Neural cell (in vitro differentiated cells): ENCODE results near the gene MIF.

ENCODE experiments used
- CTCF ChIP-seq: fragments of 450-650 bp; IDR thresholded peaks from 2 replicates; pipeline ENCODE4 v1.5.1; 2014; ENCODE audit warnings: antibody characterized with exemption, mild to moderate bottlenecking, moderate library complexity; ENCODE audit not compliant: poor library complexity, severe bottlenecking
- EP300 ChIP-seq: fragments of 450-650 bp; conservative IDR thresholded peaks from 2 replicates; pipeline ENCODE4 v1.6.1; 2014; ENCODE audit warnings: antibody characterized with exemption, mild to moderate bottlenecking, moderate library complexity; ENCODE audit not compliant: poor library complexity, severe bottlenecking
- EZH2 ChIP-seq: fragments of 200-600, 300-800 bp; shearing (Covaris generic), sonication (generic); IDR thresholded peaks from 2 replicates; pipeline ENCODE4 v1.6.1; 2014; ENCODE audit warnings: antibody characterized with exemption, low read length, borderline replicate concordance, mild to moderate bottlenecking; ENCODE audit not compliant: insufficient read depth, poor library complexity, severe bottlenecking
- MXI1 ChIP-seq: fragments of 450-650 bp; conservative IDR thresholded peaks from 2 replicates; pipeline ENCODE4 v1.6.1; 2014; ENCODE audit warnings: antibody characterized with exemption, mild to moderate bottlenecking; ENCODE audit not compliant: poor library complexity, severe bottlenecking
- POLR2AphosphoS5 ChIP-seq: IDR thresholded peaks from 2 replicates; pipeline ENCODE4 v1.6.1; 2012
- RAD21 ChIP-seq: fragments of 450-650 bp; conservative IDR thresholded peaks from 2 replicates; pipeline ENCODE4 v1.6.1; 2014; ENCODE audit warnings: antibody characterized with exemption, mild to moderate bottlenecking, moderate library complexity
- REST ChIP-seq: IDR thresholded peaks from 2 replicates; pipeline ENCODE4 v1.6.1; 2012; ENCODE audit warnings: borderline replicate concordance

- no peak for TF ChIP-seq REST
- no peak for TF ChIP-seq EP300
- no peak for TF ChIP-seq CTCF
- no peak for TF ChIP-seq RAD21
- TF ChIP-seq POLR2AphosphoS5: no peak
- no peak for TF ChIP-seq EZH2
- TF ChIP-seq MXI1: no peak
These were observed 28.7 kb downstream of the MIF start for GRCh38 chr22:23922921-23923320.
